Heart right ventricle (tissue), 16 donors: ENCODE data around the gene RHCE. TPM values are rescaled to one million over a fixed set of nuclear protein-coding genes. Genes with fewer than 3 reads are reported as not detected.
"Not testable (repeated sequence)": the region's sequence is repeated elsewhere in the genome, so short reads cannot be mapped to it uniquely, and the experiment has no call there.

Experiments used
- ATAC-seq, 8 donors: fragments of 200-7000 bp; cut with Tn5 transposase; one replicate each; pipeline ENCODE4 v1.9.1; 2020; ENCODE audit warnings: mild to moderate bottlenecking in 8 of 8, moderate library complexity in 8 of 8, moderate number of reproducible peaks in 1 of 8
- DNase-seq, 2 donors: peaks; one replicate each; pipeline ENCODE4 v3.0.0-alpha.2; 2020
- H3K27ac ChIP-seq, 10 donors: fragments of 200-600 bp; sonication (generic) in 2 of 10; one replicate each; pipeline versions ENCODE4 v1.5.0 to v1.8.0; 2020 to 2022; ENCODE audit warnings: mild to moderate bottlenecking in 3 of 10
- H3K27me3 ChIP-seq, 7 donors: fragments of 200-600 bp; one replicate each; pipeline ENCODE4 v1.8.0; 2021 to 2022; ENCODE audit warnings: mild to moderate bottlenecking in 2 of 7
- H3K36me3 ChIP-seq, 9 donors: fragments of 200-600 bp; sonication (generic) in 1 of 9; one replicate each; pipeline versions ENCODE4 v1.5.0 to v1.8.0; 2020 to 2022; ENCODE audit warnings: mild to moderate bottlenecking in 2 of 9
- H3K4me1 ChIP-seq, 9 donors: fragments of 200-600 bp; sonication (generic) in 1 of 9; one replicate each; pipeline versions ENCODE4 v1.5.0 to v1.8.0; 2020 to 2022; ENCODE audit warnings: mild to moderate bottlenecking in 4 of 9
- H3K4me3 ChIP-seq, 10 donors: fragments of 200-600 bp; sonication (generic) in 2 of 10; one replicate each; pipeline versions ENCODE4 v1.5.0 to v1.8.0; 2020 to 2022; ENCODE audit warnings: mild to moderate bottlenecking in 7 of 10, moderate library complexity in 2 of 10
- H3K9me3 ChIP-seq, 11 donors: fragments of 200-600 bp in 10 of 11; sonication (generic) in 2 of 11; one replicate each; pipeline versions ENCODE4 v1.5.0 to v1.8.0; 2013 to 2022; ENCODE audit warnings: mild to moderate bottlenecking in 2 of 11, control low read depth in 1 of 11, moderate library complexity in 1 of 11
- CTCF ChIP-seq, 9 donors: fragments of 200-600 bp; sonication (generic) in 2 of 9; IDR thresholded peaks; one replicate each; pipeline versions ENCODE4 v1.5.0 to v1.8.0; 2021 to 2022; ENCODE audit warnings: antibody characterized with exemption in 9 of 9, mild to moderate bottlenecking in 5 of 9, moderate library complexity in 1 of 9
- WGBS, 2 donors: extraction: QIAGEN DNeasy Blood & Tissue Kit; methylation state at CpG; one replicate each; pipeline ENCODE4 v1.1.7; 2013; ENCODE audit warnings: inconsistent platforms in 1 of 2; 5-methylcytosine and 5-hydroxymethylcytosine counted together
- intact Hi-C, 10 donors: fragments of 100-400 bp; cut with DNase I; formaldehyde crosslinking; loops; one replicate each; pipeline versions ENCODE4 v1.11.1 to v1.14.2; 2022
- long read RNA-seq, 3 donors: library from polyadenylated mRNA; unstranded; transcript quantifications; one replicate each; pipeline ENCODE4 v2.0.0, GENCODE V29; 2020 to 2021
- polyA plus RNA-seq, 2 donors: library from polyadenylated mRNA; stranded (reverse); fragments of 200-250 nt; gene quantifications; one replicate each; pipeline ENCODE4 v1.2.3, GENCODE V29; 2013
- total RNA-seq, 10 donors: library from RNA; stranded (reverse); fragmentation: NEBNext Ultra II Directional in 3 of 10; extraction: Animal tissue kit (Norgen Biotek cat#: 25700) in 3 of 10; gene quantifications; one replicate each; pipeline versions ENCODE4 v1.2.1 to v1.2.4, GENCODE V29; 2021 to 2023
- donor health status: Arrhythmogenic right ventricular cardiomyopathy.
- donor health status: ischemic (EF 13 %, LVEDD 7.1; RV severe dilation, severe dysfunction).
- donor health status: healthy with polysubstance abuse.
- donor health status: DM: no; HTN: yes; CAD: no.
- donor health status: DM: no; HTN: no; CAD: no.
- donor health status: ischemic (EF 25% LVEDD 6.9; RV normal size, moderate dysfunction).
- donor health status: ischemic (EF 25% LVEDD 5.7; RV mildly dilated, moderate dysfunction).
- donor health status: healthy.
- donor health status: DM: yes; HTN: yes; CAD: no.
- donor health status: Ischemic cardiomyopathy.
- donor health status: ischemic (EF 35%, LVEDD 5.7; RV mildly dilated, moderate dysfunction).
- donor health status: nonischemic (EF 11% LVEDD 7.7; RV severe dilation, severe dysfunction).
- donor health status: DM: yes; HTN: yes; CAD: no.
- donor health status: PGD.
- donor health status: ischemic (EF 29% LVEDD 5.4; RV normal size, mild dysfunction).
- donor health status: nonischemic (EF 23%, LVEDD 6.1; RV moderate dilation, normal function).

RHCE gene
- 1 to 10 TPM in 4 of 10 donors, under 1 TPM in 6; 0.26 to 4.9 (median 0.92) TPM for total RNA-seq
- polyA plus RNA-seq = 1 to 10 TPM in 1 of 2 donors, under 1 TPM in 1; 0.17 to 2.6 TPM
- long read RNA-seq, donor 1, partial matches to known transcripts = 0 of 1 reads
- long read RNA-seq, donor 1, other reads (novel, unspliced or antisense) = 1 of 1 reads
- long read RNA-seq, donor 2, partial matches to known transcripts = 1 of 3 reads
- long read RNA-seq, donor 2, other reads (novel, unspliced or antisense) = 2 of 3 reads
- long read RNA-seq, donor 3, partial matches to known transcripts = 0 of 2 reads
- long read RNA-seq, donor 3, other reads (novel, unspliced or antisense) = 2 of 2 reads

GRCh38 chr1:25420715-25421114 is at the start of gene RHCE:
Gene RHCE (minus strand): TSS chr1:25420825. CDS start chr1:25420786, 39 bp downstream.
- DNase-seq, H3K4me1 ChIP-seq, ATAC-seq, H3K27me3 ChIP-seq, H3K4me3 ChIP-seq, H3K9me3 ChIP-seq, H3K27ac ChIP-seq, H3K36me3 ChIP-seq: not testable (repeated sequence)
- intact Hi-C loops = loop anchor here in 1 of 10 donors (10.0 kb wide), 1 partner anchor 104 kb away; no protein-coding TSS in a partner anchor
- 84 to 86% methylated on average over 9 of the region's 9 CpGs for WGBS, 2 donors

GRCh38 chr1:25469177-25469576 is 48.6 kb upstream of the RHCE start:
- 74 to 87% methylated on average over 2 of the region's 2 CpGs for whole genome bisulfite sequencing, 2 donors
- no peaks in the 10 kb centered on the region for H3K27me3 ChIP-seq
- no peak for DNase-seq
- intact Hi-C loops = loop anchor here in 1 of 10 donors (5.0 kb wide), 1 partner anchor 37 kb away; the partner anchor contains the start of gene MACO1
- no peaks in the 10 kb centered on the region for H3K9me3 ChIP-seq
- no peak for ATAC-seq
- no peak for TF ChIP-seq CTCF (IDR thresholded peaks at IDR 0.05)
- peaks cover 0 to 62% (median 44%) of the 10 kb centered on the region in 9 donors for H3K4me1 ChIP-seq
- H3K27ac ChIP-seq = peak overlapping the region in 5 of 10 donors; percentile 34 to 66 (median 39)
- H3K4me3 ChIP-seq = no peak overlapping the region
- peaks cover 0 to 12% (median 0%) of the 10 kb centered on the region in 9 donors for H3K36me3 ChIP-seq

GRCh38 chr1:25468033-25468432 is 47.4 kb upstream of the RHCE start:
- peak; percentile 49 to 86 (median 83) for ATAC-seq
- TF ChIP-seq CTCF (IDR thresholded peaks at IDR 0.05) = no peak
- H3K4me3 ChIP-seq = no peak overlapping the region
- intact Hi-C loops = loop anchor here in 1 of 10 donors (5.0 kb wide), 1 partner anchor 36 kb away; the partner anchor contains the start of gene MACO1
- no peaks in the 10 kb centered on the region for H3K27me3 ChIP-seq
- peak overlapping the region in 9 of 10 donors; percentile 10 to 66 (median 36) for H3K27ac ChIP-seq
- H3K9me3 ChIP-seq = no peaks in the 10 kb centered on the region
- no peak for DNase-seq
- H3K36me3 ChIP-seq = peaks cover 0 to 19% (median 0%) of the 10 kb centered on the region in 9 donors
- peaks cover 0 to 60% (median 39%) of the 10 kb centered on the region in 9 donors for H3K4me1 ChIP-seq

- Histone ChIP-seq H3K4me1 (peaks cover 0 to 60% (median 42%) of the 10 kb centered on the region in 9 donors), H3K27ac (peak overlapping the region in 4 of 10 donors; percentile 19 to 66 (median 47)), H3K4me3 (no peak overlapping the region), H3K27me3 (no peaks in the 10 kb centered on the region), H3K36me3 (peaks cover 0 to 19% (median 0%) of the 10 kb centered on the region in 9 donors), H3K9me3 (no peaks in the 10 kb centered on the region)
- 50 to 55% methylated on average over 1 of the region's 1 CpG for WGBS, 2 donors
- TF ChIP-seq CTCF (IDR thresholded peaks at IDR 0.05) = no peak
- DNase-seq (no peak), ATAC-seq (no peak)
- intact Hi-C loops = loop anchor here in 1 of 10 donors (5.0 kb wide), 1 partner anchor 35 kb away; the partner anchor contains the start of gene MACO1
Measured at GRCh38 chr1:25467616-25468015, 47.0 kb upstream of the RHCE start.
